IPS DF 4.7 (cell line): ENCODE measurements around the gene SERPINB12.

ENCODE experiments used
- DNase-seq: peaks from one replicate; pipeline ENCODE4 v3.0.0-alpha.2; 2013; ENCODE audit warnings: low spot score; ENCODE audit errors: extremely low read depth

The SERPINB12 gene

GRCh38 chr18:63551769-63552168 lies 9.6 kb downstream of the SERPINB12 start:
- no peak for DNase-seq

GRCh38 chr18:63552581-63552980 lies 10.4 kb downstream of the SERPINB12 start:
- DNase-seq = no peak

- DNase-seq = no peak
Observed at GRCh38 chr18:63553081-63553480, 10.9 kb downstream of the SERPINB12 start.

- DNase-seq = no peak
Observed at GRCh38 chr18:63559567-63560491, 17.7 kb downstream of the SERPINB12 start.

- no peak for DNase-seq
Observed at GRCh38 chr18:63562284-63562683, 20.1 kb downstream of the SERPINB12 start.

GRCh38 chr18:63564021-63564420 lies 21.9 kb downstream of the SERPINB12 start:
- DNase-seq = no peak

GRCh38 chr18:63564561-63564960 lies 22.4 kb downstream of the SERPINB12 start:
- no peak for DNase-seq

- DNase-seq = no peak
Observed at GRCh38 chr18:63567276-63567675, 25.1 kb downstream of the SERPINB12 start.

- no peak for DNase-seq
Observed at GRCh38 chr18:63567825-63568224, 25.7 kb downstream of the SERPINB12 start.

GRCh38 chr18:63570721-63571120 lies 28.6 kb downstream of the SERPINB12 start:
- no peak for DNase-seq

GRCh38 chr18:63575681-63576080 lies 33.5 kb downstream of the SERPINB12 start:
- DNase-seq = no peak

GRCh38 chr18:63578357-63578958 lies 36.3 kb downstream of the SERPINB12 start:
- DNase-seq = peak; percentile 25

GRCh38 chr18:63579616-63580015 lies 37.4 kb downstream of the SERPINB12 start:
- DNase-seq = no peak

GRCh38 chr18:63585988-63586387 lies 43.8 kb downstream of the SERPINB12 start:
- no peak for DNase-seq

GRCh38 chr18:63586431-63586830 lies 44.3 kb downstream of the SERPINB12 start:
- no peak for DNase-seq

- no peak for DNase-seq
Observed at GRCh38 chr18:63586966-63587365, 44.8 kb downstream of the SERPINB12 start, which contains the start of gene SERPINB13. SERPINB13 (plus strand) TSS chr18:63587343; CDS start chr18:63588668, 1,325 bp downstream.

GRCh38 chr18:63588909-63589308 lies 46.7 kb downstream of the SERPINB12 start:
- no peak for DNase-seq

GRCh38 chr18:63590373-63590772 lies 48.2 kb downstream of the SERPINB12 start:
- no peak for DNase-seq

- no peak for DNase-seq
Observed at GRCh38 chr18:63590966-63591695, 49.0 kb downstream of the SERPINB12 start.

- no peak for DNase-seq
Observed at GRCh38 chr18:63591725-63592124, 49.6 kb downstream of the SERPINB12 start.

GRCh38 chr18:63592471-63592870 lies 50.3 kb downstream of the SERPINB12 start:
- DNase-seq = no peak

GRCh38 chr18:63596964-63597363 lies 54.8 kb downstream of the SERPINB12 start:
- no peak for DNase-seq
